Liver (tissue), 3 donors: ENCODE measurements around the gene NSF.

Source experiments
- EGR1 ChIP-seq, 2 donors: IDR thresholded peaks; 2 replicates each; pipeline ENCODE4 v1.6.1; 2016 to 2018; ENCODE audit warnings: antibody characterized with exemption in 2 of 2, low read depth in 2 of 2
- GABPA ChIP-seq, 2 donors: IDR thresholded peaks in 1 of 2; conservative IDR thresholded peaks in 1 of 2; 2 replicates each; pipeline ENCODE4 v1.6.1; 2016; ENCODE audit warnings: antibody characterized with exemption in 2 of 2, mild to moderate bottlenecking in 1 of 2, moderate library complexity in 1 of 2
- HNF4A ChIP-seq, 2 donors: conservative IDR thresholded peaks; 2 replicates each; pipeline ENCODE4 v1.6.1; 2016; ENCODE audit warnings: antibody characterized with exemption in 2 of 2, mild to moderate bottlenecking in 2 of 2
- JUND ChIP-seq, 2 donors: IDR thresholded peaks; 2 replicates each; pipeline ENCODE4 v1.6.1; 2016; ENCODE audit warnings: antibody characterized with exemption in 2 of 2
- NR2F2 ChIP-seq: IDR thresholded peaks from 2 replicates; pipeline ENCODE4 v1.6.1; 2016; ENCODE audit warnings: antibody characterized with exemption
- RAD21 ChIP-seq, 2 donors: IDR thresholded peaks; 2 replicates each; pipeline ENCODE4 v1.6.1; 2016; ENCODE audit warnings: antibody characterized with exemption in 2 of 2, mild to moderate bottlenecking in 2 of 2
- SP1 ChIP-seq: IDR thresholded peaks from 2 replicates; pipeline ENCODE4 v1.6.1; 2018; ENCODE audit warnings: antibody characterized with exemption, mild to moderate bottlenecking
- TAF1 ChIP-seq: conservative IDR thresholded peaks from 2 replicates; pipeline ENCODE4 v1.6.1; 2016; ENCODE audit warnings: antibody characterized with exemption, mild to moderate bottlenecking
- YY1 ChIP-seq: IDR thresholded peaks from 2 replicates; pipeline ENCODE4 v1.6.1; 2016; ENCODE audit warnings: antibody characterized with exemption, mild to moderate bottlenecking
- TF ChIP-seq, protein P1 (sequence below): fragments of 150-350 bp; IDR thresholded peaks from 2 replicates; pipeline ENCODE4 v1.5.1; 2017; ENCODE audit warnings: improper control_type of control experiment, low read depth, low read length; ENCODE audit not compliant: missing input control
- TF ChIP-seq, protein P2 (sequence below): IDR thresholded peaks from 2 replicates; pipeline ENCODE4 v1.6.1; 2016; ENCODE audit warnings: antibody characterized with exemption
- TF ChIP-seq, protein P3 (sequence below): IDR thresholded peaks from 2 replicates; pipeline ENCODE4 v1.6.1; 2016; ENCODE audit warnings: antibody characterized with exemption
- TF ChIP-seq, protein P4 (sequence below): IDR thresholded peaks from 2 replicates; pipeline ENCODE4 v1.6.1; 2016; ENCODE audit warnings: antibody characterized with exemption
- donor health status: healthy.
- donor health status: healthy.

DNA sequence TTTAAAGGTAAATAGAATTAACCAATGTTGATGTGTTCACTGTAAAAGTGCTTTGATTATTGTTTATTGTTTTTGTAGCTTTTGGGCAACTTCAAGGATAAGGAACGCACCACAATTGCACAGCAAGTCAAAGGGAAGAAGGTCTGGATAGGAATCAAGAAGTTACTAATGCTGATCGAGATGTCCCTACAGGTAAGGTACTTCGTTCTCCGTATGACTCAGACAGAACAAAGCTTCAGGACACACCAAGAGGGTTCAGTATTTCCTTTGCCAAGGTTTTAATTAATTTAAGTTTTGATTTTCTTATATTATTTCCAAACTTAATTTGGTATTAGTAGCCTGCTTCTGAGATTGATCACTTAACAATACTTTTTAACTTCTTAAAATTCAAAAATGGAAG lies 161.0 kb downstream of the NSF start:
- no peak for TF ChIP-seq TAF1
- no peak for TF ChIP-seq EGR1 (IDR thresholded peaks at IDR 0.05; ENCODE audit: low read depth in 2 of 2)
- TF ChIP-seq, protein P1, sequence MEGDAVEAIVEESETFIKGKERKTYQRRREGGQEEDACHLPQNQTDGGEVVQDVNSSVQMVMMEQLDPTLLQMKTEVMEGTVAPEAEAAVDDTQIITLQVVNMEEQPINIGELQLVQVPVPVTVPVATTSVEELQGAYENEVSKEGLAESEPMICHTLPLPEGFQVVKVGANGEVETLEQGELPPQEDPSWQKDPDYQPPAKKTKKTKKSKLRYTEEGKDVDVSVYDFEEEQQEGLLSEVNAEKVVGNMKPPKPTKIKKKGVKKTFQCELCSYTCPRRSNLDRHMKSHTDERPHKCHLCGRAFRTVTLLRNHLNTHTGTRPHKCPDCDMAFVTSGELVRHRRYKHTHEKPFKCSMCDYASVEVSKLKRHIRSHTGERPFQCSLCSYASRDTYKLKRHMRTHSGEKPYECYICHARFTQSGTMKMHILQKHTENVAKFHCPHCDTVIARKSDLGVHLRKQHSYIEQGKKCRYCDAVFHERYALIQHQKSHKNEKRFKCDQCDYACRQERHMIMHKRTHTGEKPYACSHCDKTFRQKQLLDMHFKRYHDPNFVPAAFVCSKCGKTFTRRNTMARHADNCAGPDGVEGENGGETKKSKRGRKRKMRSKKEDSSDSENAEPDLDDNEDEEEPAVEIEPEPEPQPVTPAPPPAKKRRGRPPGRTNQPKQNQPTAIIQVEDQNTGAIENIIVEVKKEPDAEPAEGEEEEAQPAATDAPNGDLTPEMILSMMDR, result no peak
- TF ChIP-seq, protein P2, sequence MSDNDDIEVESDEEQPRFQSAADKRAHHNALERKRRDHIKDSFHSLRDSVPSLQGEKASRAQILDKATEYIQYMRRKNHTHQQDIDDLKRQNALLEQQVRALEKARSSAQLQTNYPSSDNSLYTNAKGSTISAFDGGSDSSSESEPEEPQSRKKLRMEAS, result no peak
- no peak for TF ChIP-seq RAD21 (IDR thresholded peaks at IDR 0.05)
- no peak for TF ChIP-seq JUND (IDR thresholded peaks at IDR 0.05)
- TF ChIP-seq, protein P3, sequence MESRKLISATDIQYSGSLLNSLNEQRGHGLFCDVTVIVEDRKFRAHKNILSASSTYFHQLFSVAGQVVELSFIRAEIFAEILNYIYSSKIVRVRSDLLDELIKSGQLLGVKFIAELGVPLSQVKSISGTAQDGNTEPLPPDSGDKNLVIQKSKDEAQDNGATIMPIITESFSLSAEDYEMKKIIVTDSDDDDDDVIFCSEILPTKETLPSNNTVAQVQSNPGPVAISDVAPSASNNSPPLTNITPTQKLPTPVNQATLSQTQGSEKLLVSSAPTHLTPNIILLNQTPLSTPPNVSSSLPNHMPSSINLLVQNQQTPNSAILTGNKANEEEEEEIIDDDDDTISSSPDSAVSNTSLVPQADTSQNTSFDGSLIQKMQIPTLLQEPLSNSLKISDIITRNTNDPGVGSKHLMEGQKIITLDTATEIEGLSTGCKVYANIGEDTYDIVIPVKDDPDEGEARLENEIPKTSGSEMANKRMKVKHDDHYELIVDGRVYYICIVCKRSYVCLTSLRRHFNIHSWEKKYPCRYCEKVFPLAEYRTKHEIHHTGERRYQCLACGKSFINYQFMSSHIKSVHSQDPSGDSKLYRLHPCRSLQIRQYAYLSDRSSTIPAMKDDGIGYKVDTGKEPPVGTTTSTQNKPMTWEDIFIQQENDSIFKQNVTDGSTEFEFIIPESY, result no peak
- TF ChIP-seq, protein P4, sequence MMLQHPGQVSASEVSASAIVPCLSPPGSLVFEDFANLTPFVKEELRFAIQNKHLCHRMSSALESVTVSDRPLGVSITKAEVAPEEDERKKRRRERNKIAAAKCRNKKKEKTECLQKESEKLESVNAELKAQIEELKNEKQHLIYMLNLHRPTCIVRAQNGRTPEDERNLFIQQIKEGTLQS, result no peak
- TF ChIP-seq HNF4A (conservative IDR thresholded peaks at IDR 0.05), result no peak
- no peak for TF ChIP-seq SP1
- TF ChIP-seq YY1, result no peak
- TF ChIP-seq GABPA (IDR thresholded peaks at IDR 0.05 in 1 of 2, conservative IDR thresholded peaks at IDR 0.05 in 1 of 2), result no peak
- no peak for TF ChIP-seq NR2F2
